HUDEP-2 (cell line): ENCODE data around the gene ARPP21.

ENCODE experiments used
- DNase-seq, 76 experiments: peaks; one replicate each; lab custom pipeline; 2025; ENCODE audit not compliant: unreplicated experiment in 76 of 76; lab: John Stamatoyannopoulos, UW

ARPP21 gene

GRCh38 chr3:35674451-35675109 is 35.3 kb downstream of the ARPP21 start:
- DNase-seq: no peak

GRCh38 chr3:35675206-35675605 is 35.9 kb downstream of the ARPP21 start:
- no peak for DNase-seq

- no peak for DNase-seq
Observed at GRCh38 chr3:35675621-35676020, 36.3 kb downstream of the ARPP21 start.

GRCh38 chr3:35677797-35678196 is 38.5 kb downstream of the ARPP21 start:
- no peak for DNase-seq

- no peak for DNase-seq
Observed at GRCh38 chr3:35678643-35679161, 39.4 kb downstream of the ARPP21 start.

- DNase-seq: no peak
Observed at GRCh38 chr3:35679409-35680080, 40.2 kb downstream of the ARPP21 start.

GRCh38 chr3:35680866-35681650 is 41.7 kb downstream of the ARPP21 start:
- DNase-seq: no peak

- DNase-seq: no peak
Observed at GRCh38 chr3:35685153-35685552, 45.8 kb downstream of the ARPP21 start.

GRCh38 chr3:35688826-35689225 is 49.5 kb downstream of the ARPP21 start:
- DNase-seq: no peak

GRCh38 chr3:35690271-35690670 is 50.9 kb downstream of the ARPP21 start:
- DNase-seq: peak in 5 of 76 experiments; percentile 1 to 17 (median 6)

- DNase-seq: no peak
Observed at GRCh38 chr3:35705904-35706303, 66.6 kb downstream of the ARPP21 start.

GRCh38 chr3:35707904-35708303 is 68.6 kb downstream of the ARPP21 start:
- no peak for DNase-seq

- no peak for DNase-seq
Observed at GRCh38 chr3:35708394-35709271, 69.3 kb downstream of the ARPP21 start.

GRCh38 chr3:35709691-35710090 is 70.4 kb downstream of the ARPP21 start:
- DNase-seq: no peak

- no peak for DNase-seq
Observed at GRCh38 chr3:35710554-35710953, 71.2 kb downstream of the ARPP21 start.

GRCh38 chr3:35718921-35719320 is 79.6 kb downstream of the ARPP21 start:
- DNase-seq: no peak

- no peak for DNase-seq
Observed at GRCh38 chr3:35721628-35722027, 82.3 kb downstream of the ARPP21 start.

GRCh38 chr3:35722902-35723301 is 83.6 kb downstream of the ARPP21 start:
- DNase-seq: no peak

- DNase-seq: no peak
Observed at GRCh38 chr3:35723480-35724097, 84.3 kb downstream of the ARPP21 start.

GRCh38 chr3:35724106-35724505 is 84.8 kb downstream of the ARPP21 start:
- no peak for DNase-seq
